ENCODE measurements around the gene HRAS.
"Not testable (repeated sequence)": the region's sequence is repeated elsewhere in the genome, so short reads cannot be mapped to it uniquely, and the experiment has no call there.

Gene HRAS

GRCh38 chr11:535519-536454 lies at the start of gene HRAS:
Gene HRAS (minus strand): TSS chr11:535576.
- DNase-seq: peak; percentile 97

GRCh38 chr11:584287-584686 lies 48.9 kb upstream of the HRAS start:
- DNase-seq: no peak

GRCh38 chr11:581752-582151 lies 46.4 kb upstream of the HRAS start:
- DNase-seq: no peak

- DNase-seq: no peak
Observed at GRCh38 chr11:581342-581741, 46.0 kb upstream of the HRAS start.

GRCh38 chr11:579830-580601 lies 44.6 kb upstream of the HRAS start:
- no peak for DNase-seq

- no peak for DNase-seq
Observed at GRCh38 chr11:578276-579035, 43.1 kb upstream of the HRAS start.

- DNase-seq: no peak
Observed at GRCh38 chr11:577611-577894, 42.2 kb upstream of the HRAS start.

- no peak for DNase-seq
Observed at GRCh38 chr11:576811-577610, 41.6 kb upstream of the HRAS start.

GRCh38 chr11:575996-576768 lies 40.8 kb upstream of the HRAS start, which contains the start of gene PHRF1:
Gene PHRF1 (plus strand): TSS chr11:576470. CDS start chr11:581513, 5,043 bp downstream.
- DNase-seq: peak; percentile 96

GRCh38 chr11:575313-575995 lies 40.1 kb upstream of the HRAS start:
- DNase-seq: no peak

- no peak for DNase-seq
Observed at GRCh38 chr11:574632-575312, 39.4 kb upstream of the HRAS start.

GRCh38 chr11:574031-574570 lies 38.7 kb upstream of the HRAS start:
- DNase-seq: not testable (repeated sequence)

- no peak for DNase-seq
Observed at GRCh38 chr11:573146-573759, 37.9 kb upstream of the HRAS start.

GRCh38 chr11:571802-572185 lies 36.4 kb upstream of the HRAS start:
- no peak for DNase-seq

- no peak for DNase-seq
Observed at GRCh38 chr11:569158-569885, 33.9 kb upstream of the HRAS start.

GRCh38 chr11:568306-569157 lies 33.2 kb upstream of the HRAS start:
- peak; percentile 95 for DNase-seq

GRCh38 chr11:567629-568292 lies 32.4 kb upstream of the HRAS start:
- no peak for DNase-seq
